ENCODE measurements around the gene PRKD1. TPM values are rescaled to one million over a fixed set of nuclear protein-coding genes. Genes with fewer than 3 reads are reported as not detected.

PRKD1 gene
- total RNA-seq, 3 donors from 2014 or later (not counting 1 experiment from before 2014, with no cell fraction given): not detected

- no peak for ATAC-seq
- Histone ChIP-seq H3K4me1 (ENCODE audit: control insufficient read depth, insufficient read depth, low read length) (no peaks in the 10 kb centered on the region), H3K27me3 (ENCODE audit: control insufficient read depth, insufficient read depth, low read length) (no peaks in the 10 kb centered on the region), H3K36me3 (ENCODE audit: control insufficient read depth, insufficient read depth, low read length) (no peaks in the 10 kb centered on the region), H3K9me3 (ENCODE audit: control insufficient read depth, insufficient read depth, low read length) (peaks cover 5% of the 10 kb centered on the region), H3K4me3 (ENCODE audit: low read length) (no peak overlapping the region), H3K27ac (ENCODE audit: low read length) (no peak overlapping the region)
- no peak for DNase-seq
- no peak overlapping the region for H3K27ac Mint-ChIP-seq
- no peaks in the 10 kb centered on the region for H3K27me3 Mint-ChIP-seq (ENCODE audit: low read depth in 2 of 2)
- no peak overlapping the region for H3K4me3 Mint-ChIP-seq
- intact Hi-C loops (cut with micrococcal nuclease): no loop called here
- no peaks in the 10 kb centered on the region for H3K36me3 Mint-ChIP-seq
- H3K9me3 Mint-ChIP-seq: peaks cover 9 to 20% of the 10 kb centered on the region in 2 donors
- WGBS (ENCODE audit: insufficient coverage): 88% methylated on average over 2 of the region's 3 CpGs
- no peaks in the 10 kb centered on the region for H3K4me1 Mint-ChIP-seq
- TF ChIP-seq CTCF (IDR thresholded peaks at IDR 0.05): no peak
Observed at GRCh38 chr14:29810064-29810463, 117.6 kb downstream of the PRKD1 start.

DNA sequence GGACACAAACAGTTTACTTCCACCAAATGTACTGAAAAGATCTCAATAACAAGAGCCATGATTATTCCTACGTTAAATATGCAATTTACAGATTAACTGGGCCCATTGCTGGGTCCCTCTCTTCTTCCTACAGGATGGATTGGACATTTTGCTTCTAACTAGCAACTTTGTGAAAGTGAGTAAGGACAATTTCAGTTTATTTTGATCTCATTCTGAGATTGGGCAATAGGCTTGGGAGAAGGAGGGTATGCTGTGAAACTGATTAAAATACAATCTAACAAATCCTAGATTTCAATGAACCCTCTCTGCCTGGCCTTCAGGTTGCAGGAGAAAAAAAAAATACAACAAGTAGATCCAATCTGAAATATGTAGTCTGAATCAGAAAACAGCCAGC lies 121.5 kb downstream of the PRKD1 start:
- Histone ChIP-seq H3K27ac (ENCODE audit: low read length) (no peak overlapping the region), H3K36me3 (ENCODE audit: control insufficient read depth, insufficient read depth, low read length) (no peaks in the 10 kb centered on the region), H3K4me1 (ENCODE audit: control insufficient read depth, insufficient read depth, low read length) (no peaks in the 10 kb centered on the region), H3K4me3 (ENCODE audit: low read length) (no peak overlapping the region), H3K27me3 (ENCODE audit: control insufficient read depth, insufficient read depth, low read length) (no peaks in the 10 kb centered on the region), H3K9me3 (ENCODE audit: control insufficient read depth, insufficient read depth, low read length) (peaks cover 4% of the 10 kb centered on the region)
- no peaks in the 10 kb centered on the region for H3K27me3 Mint-ChIP-seq (ENCODE audit: low read depth in 2 of 2)
- ATAC-seq (no peak), DNase-seq (no peak)
- intact Hi-C loops (cut with micrococcal nuclease): no loop called here
- 56% methylated on average over 1 of the region's 1 CpG for WGBS (ENCODE audit: insufficient coverage)
- no peak overlapping the region for H3K27ac Mint-ChIP-seq
- TF ChIP-seq CTCF (IDR thresholded peaks at IDR 0.05): no peak
- peaks cover 7 to 17% of the 10 kb centered on the region in 2 donors for H3K9me3 Mint-ChIP-seq
- H3K4me1 Mint-ChIP-seq: no peaks in the 10 kb centered on the region
- H3K36me3 Mint-ChIP-seq: no peaks in the 10 kb centered on the region
- H3K4me3 Mint-ChIP-seq: no peak overlapping the region

- H3K9me3 Mint-ChIP-seq: peaks cover 7 to 21% of the 10 kb centered on the region in 2 donors
- Histone ChIP-seq H3K27me3 (ENCODE audit: control insufficient read depth, insufficient read depth, low read length) (no peaks in the 10 kb centered on the region), H3K4me1 (ENCODE audit: control insufficient read depth, insufficient read depth, low read length) (no peaks in the 10 kb centered on the region), H3K9me3 (ENCODE audit: control insufficient read depth, insufficient read depth, low read length) (peaks cover 2% of the 10 kb centered on the region), H3K4me3 (ENCODE audit: low read length) (no peak overlapping the region), H3K27ac (ENCODE audit: low read length) (no peak overlapping the region), H3K36me3 (ENCODE audit: control insufficient read depth, insufficient read depth, low read length) (no peaks in the 10 kb centered on the region)
- no peaks in the 10 kb centered on the region for H3K4me1 Mint-ChIP-seq
- no peaks in the 10 kb centered on the region for H3K36me3 Mint-ChIP-seq
- no peaks in the 10 kb centered on the region for H3K27me3 Mint-ChIP-seq (ENCODE audit: low read depth in 2 of 2)
- TF ChIP-seq CTCF (IDR thresholded peaks at IDR 0.05): no peak
- 85% methylated on average over 1 of the region's 4 CpGs for WGBS (ENCODE audit: insufficient coverage)
- no peak overlapping the region for H3K27ac Mint-ChIP-seq
- DNase-seq (no peak), ATAC-seq (no peak)
- no peak overlapping the region for H3K4me3 Mint-ChIP-seq
- intact Hi-C loops (cut with micrococcal nuclease): no loop called here
Observed at GRCh38 chr14:29805415-29806123, 122.1 kb downstream of the PRKD1 start.
